Uterus (tissue), 2 donors: Measurements from ENCODE around the gene PCGF1.

Experiments
- POLR2A ChIP-seq, 2 donors: fragments of 450-650 bp; IDR thresholded peaks; one replicate each; pipeline ENCODE4 v1.6.1; 2016; ENCODE audit warnings: antibody characterized with exemption in 2 of 2, mild to moderate bottlenecking in 1 of 2, moderate library complexity in 1 of 2
- TF ChIP-seq, protein P1 (sequence below), 4 experiments: fragments of 200-600 bp in 2 of 4; fragments of 450-650 bp in 2 of 4; sonication (generic) in 2 of 4; IDR thresholded peaks; one replicate each; pipeline ENCODE4 v1.5.1; 2016 to 2019; ENCODE audit warnings: antibody characterized with exemption in 4 of 4, mild to moderate bottlenecking in 2 of 4, moderate library complexity in 1 of 4

GRCh38 chr2:74464406-74464805, 43.1 kb downstream of the PCGF1 start:
- TF ChIP-seq, protein P1, sequence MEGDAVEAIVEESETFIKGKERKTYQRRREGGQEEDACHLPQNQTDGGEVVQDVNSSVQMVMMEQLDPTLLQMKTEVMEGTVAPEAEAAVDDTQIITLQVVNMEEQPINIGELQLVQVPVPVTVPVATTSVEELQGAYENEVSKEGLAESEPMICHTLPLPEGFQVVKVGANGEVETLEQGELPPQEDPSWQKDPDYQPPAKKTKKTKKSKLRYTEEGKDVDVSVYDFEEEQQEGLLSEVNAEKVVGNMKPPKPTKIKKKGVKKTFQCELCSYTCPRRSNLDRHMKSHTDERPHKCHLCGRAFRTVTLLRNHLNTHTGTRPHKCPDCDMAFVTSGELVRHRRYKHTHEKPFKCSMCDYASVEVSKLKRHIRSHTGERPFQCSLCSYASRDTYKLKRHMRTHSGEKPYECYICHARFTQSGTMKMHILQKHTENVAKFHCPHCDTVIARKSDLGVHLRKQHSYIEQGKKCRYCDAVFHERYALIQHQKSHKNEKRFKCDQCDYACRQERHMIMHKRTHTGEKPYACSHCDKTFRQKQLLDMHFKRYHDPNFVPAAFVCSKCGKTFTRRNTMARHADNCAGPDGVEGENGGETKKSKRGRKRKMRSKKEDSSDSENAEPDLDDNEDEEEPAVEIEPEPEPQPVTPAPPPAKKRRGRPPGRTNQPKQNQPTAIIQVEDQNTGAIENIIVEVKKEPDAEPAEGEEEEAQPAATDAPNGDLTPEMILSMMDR (IDR thresholded peaks at IDR 0.05), result no peak
- no peak for TF ChIP-seq POLR2A (IDR thresholded peaks at IDR 0.05)
